22Rv1 (cell line): ENCODE data around the gene ZCCHC18.
"Not testable (repeated sequence)": the region's sequence is repeated elsewhere in the genome, so short reads cannot be mapped to it uniquely, and the experiment has no call there.

Experiments
- H3K27ac ChIP-seq: fragments of 450-650 bp; 2 replicates; pipeline ENCODE4 v1.5.1; 2017
- CTCF ChIP-seq: fragments of 450-650 bp; IDR thresholded peaks from 2 replicates; pipeline ENCODE4 v1.5.1; 2017; ENCODE audit warnings: mild to moderate bottlenecking
- ZFX ChIP-seq: fragments of 450-650 bp; IDR thresholded peaks from 2 replicates; pipeline ENCODE4 v1.6.1; 2017; ENCODE audit warnings: antibody characterized with exemption, borderline replicate concordance

Gene ZCCHC18

GRCh38 chrX:104112326-104112951 lies at the start of gene ZCCHC18:
Gene ZCCHC18 (plus strand): TSS chrX:104112523. CDS start chrX:104114112, 1,589 bp downstream.
- TF ChIP-seq ZFX, result no peak
- TF ChIP-seq CTCF, result no peak
- peak within 1 kb of the TSS; percentile 30; the same call in 1 of the 2 replicates for H3K27ac ChIP-seq

- H3K27ac ChIP-seq, result not testable (repeated sequence)
Observed at GRCh38 chrX:104062636-104063035, 49.7 kb upstream of the ZCCHC18 start.

GRCh38 chrX:104075778-104076445 lies 36.4 kb upstream of the ZCCHC18 start, which contains the start of gene TMSB15C:
Gene TMSB15C (minus strand): TSS chrX:104076236.
- H3K27ac ChIP-seq, result not testable (repeated sequence)

GRCh38 chrX:104077854-104078253 lies 34.5 kb upstream of the ZCCHC18 start:
- H3K27ac ChIP-seq, result not testable (repeated sequence)

GRCh38 chrX:104084063-104084462 lies 28.3 kb upstream of the ZCCHC18 start:
- no peak for TF ChIP-seq CTCF
- no peak for TF ChIP-seq ZFX

GRCh38 chrX:104084534-104085277 lies 27.6 kb upstream of the ZCCHC18 start:
- H3K27ac ChIP-seq, result no peak overlapping the region
- no peak for TF ChIP-seq CTCF
- no peak for TF ChIP-seq ZFX

More at GRCh38 chrX:104084063-104084462, 28.3 kb upstream of the ZCCHC18 start:
- H3K27ac ChIP-seq, result no peak overlapping the region

- H3K27ac ChIP-seq, result no peak overlapping the region
- TF ChIP-seq ZFX, result no peak
- no peak for TF ChIP-seq CTCF
Observed at GRCh38 chrX:104085477-104085876, 26.8 kb upstream of the ZCCHC18 start.

- H3K27ac ChIP-seq, result no peak overlapping the region
- TF ChIP-seq CTCF (no peak), ZFX (no peak)
Observed at GRCh38 chrX:104085919-104086318, 26.4 kb upstream of the ZCCHC18 start.
